GM12864 (cell line): Measurements from ENCODE around the gene SEC61B.

Experiments
- DNase-seq: peaks from one replicate; pipeline ENCODE4 v3.0.0-alpha.2; 2011; ENCODE audit warnings: low read depth
- H3K4me3 ChIP-seq: 2 replicates; pipeline ENCODE4 v1.5.1; 2011; ENCODE audit warnings: mild to moderate bottlenecking, low read depth, low read length, control low read depth
- TF ChIP-seq, protein P1 (sequence below): IDR thresholded peaks from 2 replicates; pipeline ENCODE4 v1.5.1; 2011; ENCODE audit warnings: low read depth, mild to moderate bottlenecking, moderate library complexity, low read length, control low read depth, inconsistent platforms; ENCODE audit errors: missing control alignments

Gene SEC61B

DNA sequence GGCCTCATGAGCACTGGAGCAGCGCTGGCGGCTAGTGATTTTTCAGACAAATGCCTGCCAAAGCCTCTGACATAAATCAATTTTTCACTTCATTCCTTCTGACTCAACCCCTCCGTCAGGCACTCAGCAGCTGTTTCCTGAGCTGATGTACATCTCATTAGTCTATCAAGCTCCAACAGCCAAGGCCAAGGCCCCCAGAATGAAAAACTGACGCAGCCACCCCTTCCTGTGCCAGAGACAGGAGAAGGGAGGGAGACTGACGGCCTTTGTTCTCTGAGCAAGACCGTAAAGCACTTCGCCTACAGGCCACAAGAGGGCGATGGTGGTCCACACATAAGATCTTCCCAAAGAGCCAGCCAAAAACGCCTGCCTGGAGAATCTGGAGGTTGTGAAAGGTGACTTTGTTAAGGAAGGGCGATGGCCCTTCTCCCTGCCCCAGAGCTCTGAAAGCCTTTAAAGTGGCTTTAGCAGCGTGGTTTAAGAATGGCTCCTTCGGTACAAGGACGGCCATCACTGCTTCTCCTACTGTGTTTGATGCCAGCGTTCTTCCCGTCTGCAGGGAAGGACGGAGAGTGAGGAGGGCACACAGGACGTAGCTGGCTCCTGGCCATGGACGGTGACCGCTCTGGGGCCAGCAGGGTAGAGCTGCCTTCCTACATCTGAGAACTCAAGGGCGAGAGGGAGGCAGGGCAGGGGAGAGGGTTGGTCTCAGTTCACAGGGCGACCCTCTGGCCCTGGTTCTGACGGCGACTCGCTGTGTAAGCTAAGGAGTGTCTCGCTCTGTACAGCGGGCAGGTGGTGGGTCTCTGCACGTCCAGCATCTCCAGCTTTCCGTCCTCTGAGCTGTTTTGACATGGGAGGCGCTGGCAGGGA lies 37.4 kb upstream of the SEC61B start:
- H3K4me3 ChIP-seq: no peak overlapping the region
- TF ChIP-seq, protein P1, sequence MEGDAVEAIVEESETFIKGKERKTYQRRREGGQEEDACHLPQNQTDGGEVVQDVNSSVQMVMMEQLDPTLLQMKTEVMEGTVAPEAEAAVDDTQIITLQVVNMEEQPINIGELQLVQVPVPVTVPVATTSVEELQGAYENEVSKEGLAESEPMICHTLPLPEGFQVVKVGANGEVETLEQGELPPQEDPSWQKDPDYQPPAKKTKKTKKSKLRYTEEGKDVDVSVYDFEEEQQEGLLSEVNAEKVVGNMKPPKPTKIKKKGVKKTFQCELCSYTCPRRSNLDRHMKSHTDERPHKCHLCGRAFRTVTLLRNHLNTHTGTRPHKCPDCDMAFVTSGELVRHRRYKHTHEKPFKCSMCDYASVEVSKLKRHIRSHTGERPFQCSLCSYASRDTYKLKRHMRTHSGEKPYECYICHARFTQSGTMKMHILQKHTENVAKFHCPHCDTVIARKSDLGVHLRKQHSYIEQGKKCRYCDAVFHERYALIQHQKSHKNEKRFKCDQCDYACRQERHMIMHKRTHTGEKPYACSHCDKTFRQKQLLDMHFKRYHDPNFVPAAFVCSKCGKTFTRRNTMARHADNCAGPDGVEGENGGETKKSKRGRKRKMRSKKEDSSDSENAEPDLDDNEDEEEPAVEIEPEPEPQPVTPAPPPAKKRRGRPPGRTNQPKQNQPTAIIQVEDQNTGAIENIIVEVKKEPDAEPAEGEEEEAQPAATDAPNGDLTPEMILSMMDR: peak; percentile 98
- peak; percentile 83 for DNase-seq

DNA sequence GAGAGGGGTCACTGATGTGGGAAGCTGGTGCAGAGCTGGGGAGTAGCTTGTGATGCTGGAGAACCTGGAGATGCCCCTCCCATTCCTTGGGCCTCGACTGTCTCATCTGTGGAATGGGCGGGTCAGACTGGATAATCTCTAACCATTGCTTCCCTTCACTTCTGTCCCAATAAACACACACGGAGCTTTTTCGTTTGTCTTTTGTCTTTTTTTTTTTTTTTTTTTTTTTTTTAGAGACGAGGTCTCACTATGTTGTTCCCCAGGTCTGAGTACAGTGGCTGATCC lies 36.8 kb upstream of the SEC61B start:
- DNase-seq: no peak
- H3K4me3 ChIP-seq: no peak overlapping the region
- TF ChIP-seq, protein P1: no peak

DNA sequence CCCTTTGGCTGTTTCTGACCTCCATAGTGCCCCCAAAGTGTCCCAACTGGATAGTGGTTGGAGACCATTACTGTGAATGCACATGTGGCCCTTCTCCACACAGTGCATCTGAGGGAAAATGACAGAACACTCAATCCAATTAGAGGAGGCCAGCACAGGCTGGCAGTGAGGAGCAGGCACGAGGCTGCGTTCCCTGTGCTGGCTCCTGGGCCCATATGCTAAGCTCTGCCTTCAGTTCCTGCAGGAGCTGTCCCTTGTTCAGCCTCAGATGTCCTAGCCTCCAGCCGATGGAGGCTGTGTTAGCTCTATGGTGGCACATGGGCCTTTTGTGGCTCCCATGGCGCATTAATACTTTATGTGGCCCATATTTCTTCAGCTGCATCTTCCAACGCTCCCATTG lies 36.1 kb upstream of the SEC61B start:
- no peak for DNase-seq
- no peak overlapping the region for H3K4me3 ChIP-seq
- TF ChIP-seq, protein P1: no peak

DNA sequence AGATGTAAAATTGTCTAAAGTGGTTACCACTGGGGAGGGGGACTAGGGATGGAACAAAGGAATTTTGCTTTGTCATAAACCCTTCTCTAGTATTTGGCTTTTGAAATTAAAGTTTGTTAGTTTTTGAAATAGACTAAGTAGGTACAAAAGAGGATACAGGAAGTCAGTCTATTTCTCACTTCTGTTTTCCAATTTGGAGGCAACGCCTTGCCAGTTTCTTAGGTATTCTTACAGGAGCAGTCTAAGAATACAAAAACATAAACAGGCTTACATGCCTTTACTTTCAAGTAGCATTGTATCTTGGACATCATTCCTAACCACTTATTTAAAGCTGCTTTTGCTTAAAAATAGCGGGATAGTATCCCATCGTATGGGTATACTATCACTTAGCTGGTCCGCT lies 34.8 kb upstream of the SEC61B start:
- H3K4me3 ChIP-seq: no peak overlapping the region
- TF ChIP-seq, protein P1: no peak
- no peak for DNase-seq

DNA sequence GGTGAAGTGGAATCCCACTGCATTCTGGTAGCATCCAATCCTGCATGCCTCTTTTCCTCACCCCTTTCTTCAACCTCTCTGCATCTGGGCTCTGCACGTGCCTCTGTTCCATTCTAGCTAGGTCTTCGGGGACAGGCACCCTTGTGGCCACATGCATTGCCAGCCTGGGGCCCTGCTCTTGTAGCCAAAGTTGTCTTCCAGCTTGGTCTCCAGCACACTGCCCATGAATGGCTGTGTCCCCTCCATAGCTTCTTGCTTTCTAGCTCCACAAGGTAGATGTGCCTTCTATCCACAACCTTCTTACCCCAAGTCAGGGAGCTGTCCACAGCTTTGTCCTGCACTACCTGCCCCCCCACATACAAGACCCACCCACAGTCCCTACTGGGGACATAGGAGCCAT lies 32.9 kb upstream of the SEC61B start:
- TF ChIP-seq, protein P1: no peak
- no peak overlapping the region for H3K4me3 ChIP-seq
- DNase-seq: no peak

DNA sequence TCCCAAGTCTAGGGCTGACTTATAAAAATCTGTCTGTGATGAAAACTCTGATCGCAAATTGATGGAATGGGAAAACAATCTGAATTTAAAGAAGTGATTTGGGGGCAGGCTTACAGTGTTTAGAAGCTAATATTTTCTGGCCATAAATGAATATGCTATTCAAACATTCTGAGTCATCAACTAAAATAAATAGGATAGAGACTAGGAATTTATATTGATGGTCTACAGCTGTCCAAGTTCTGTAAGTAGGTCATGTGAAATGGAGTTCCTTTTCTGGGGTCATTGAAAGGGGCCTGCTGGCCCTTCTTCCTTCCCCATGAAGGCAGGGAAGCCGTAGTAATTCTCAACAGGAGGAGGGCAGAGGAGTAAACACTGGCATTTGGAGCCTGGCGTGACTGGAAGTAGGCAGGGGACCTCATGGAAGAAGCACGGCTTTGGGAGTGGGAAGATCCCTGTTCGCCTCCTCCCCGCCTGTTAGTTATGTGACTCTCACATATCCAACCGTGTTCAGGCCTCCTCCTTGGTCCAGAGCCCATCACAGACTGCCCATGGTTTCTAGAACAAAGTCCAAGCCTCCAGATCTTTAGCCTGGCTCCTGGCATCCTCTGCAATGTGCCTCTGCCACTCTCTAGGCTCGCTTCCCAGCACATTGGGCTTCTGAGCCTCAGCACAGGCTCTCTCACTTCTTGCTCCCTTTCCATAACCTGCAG lies 32.0 kb upstream of the SEC61B start:
- no peak for DNase-seq
- TF ChIP-seq, protein P1: no peak
- no peak overlapping the region for H3K4me3 ChIP-seq
